HG03280 (cell line): ENCODE data around the gene CHCHD6.

Experiments used
- ATAC-seq: cut with Tn5 transposase; IDR thresholded peaks from one replicate; pipeline ENCODE4 v1.9.1; 2021; ENCODE audit warnings: mild to moderate bottlenecking, moderate library complexity; ENCODE audit not compliant: unreplicated experiment

The CHCHD6 gene

GRCh38 chr3:126917232-126917804 lies 213.3 kb downstream of the CHCHD6 start:
- no peak for ATAC-seq

- ATAC-seq: no peak
Observed at GRCh38 chr3:126918355-126918821, 214.3 kb downstream of the CHCHD6 start.

GRCh38 chr3:126921085-126921824 lies 217.2 kb downstream of the CHCHD6 start:
- ATAC-seq: no peak

- no peak for ATAC-seq
Observed at GRCh38 chr3:126922466-126922865, 218.4 kb downstream of the CHCHD6 start.

- no peak for ATAC-seq
Observed at GRCh38 chr3:126923423-126923822, 219.4 kb downstream of the CHCHD6 start.

GRCh38 chr3:126923895-126924294 lies 219.9 kb downstream of the CHCHD6 start:
- no peak for ATAC-seq

- no peak for ATAC-seq
Observed at GRCh38 chr3:126924458-126924857, 220.4 kb downstream of the CHCHD6 start.

- ATAC-seq: no peak
Observed at GRCh38 chr3:126925411-126926171, 221.6 kb downstream of the CHCHD6 start.

GRCh38 chr3:126926684-126927400 lies 222.8 kb downstream of the CHCHD6 start:
- ATAC-seq: no peak

- ATAC-seq: no peak
Observed at GRCh38 chr3:126927401-126927750, 223.3 kb downstream of the CHCHD6 start.

- no peak for ATAC-seq
Observed at GRCh38 chr3:126927846-126928245, 223.8 kb downstream of the CHCHD6 start.

GRCh38 chr3:126928921-126929474 lies 225.0 kb downstream of the CHCHD6 start:
- no peak for ATAC-seq

GRCh38 chr3:126930936-126931600 lies 227.0 kb downstream of the CHCHD6 start:
- ATAC-seq: no peak

GRCh38 chr3:126931806-126932187 lies 227.8 kb downstream of the CHCHD6 start:
- no peak for ATAC-seq

GRCh38 chr3:126932188-126932931 lies 228.3 kb downstream of the CHCHD6 start:
- no peak for ATAC-seq

GRCh38 chr3:126934031-126934531 lies 230.0 kb downstream of the CHCHD6 start:
- ATAC-seq: no peak

- ATAC-seq: no peak
Observed at GRCh38 chr3:126934991-126935390, 231.0 kb downstream of the CHCHD6 start.

- ATAC-seq: no peak
Observed at GRCh38 chr3:126935756-126936509, 231.9 kb downstream of the CHCHD6 start.
